Measurements from ENCODE around the gene FAM83F.

Gene FAM83F

GRCh38 chr22:39965748-39966147, 29.0 kb upstream of the FAM83F start:
- DNase-seq (ENCODE audit: low read depth in 2 of 2) = no peak

GRCh38 chr22:39966470-39966869, 28.3 kb upstream of the FAM83F start:
- DNase-seq (ENCODE audit: low read depth in 2 of 2) = no peak

DNA sequence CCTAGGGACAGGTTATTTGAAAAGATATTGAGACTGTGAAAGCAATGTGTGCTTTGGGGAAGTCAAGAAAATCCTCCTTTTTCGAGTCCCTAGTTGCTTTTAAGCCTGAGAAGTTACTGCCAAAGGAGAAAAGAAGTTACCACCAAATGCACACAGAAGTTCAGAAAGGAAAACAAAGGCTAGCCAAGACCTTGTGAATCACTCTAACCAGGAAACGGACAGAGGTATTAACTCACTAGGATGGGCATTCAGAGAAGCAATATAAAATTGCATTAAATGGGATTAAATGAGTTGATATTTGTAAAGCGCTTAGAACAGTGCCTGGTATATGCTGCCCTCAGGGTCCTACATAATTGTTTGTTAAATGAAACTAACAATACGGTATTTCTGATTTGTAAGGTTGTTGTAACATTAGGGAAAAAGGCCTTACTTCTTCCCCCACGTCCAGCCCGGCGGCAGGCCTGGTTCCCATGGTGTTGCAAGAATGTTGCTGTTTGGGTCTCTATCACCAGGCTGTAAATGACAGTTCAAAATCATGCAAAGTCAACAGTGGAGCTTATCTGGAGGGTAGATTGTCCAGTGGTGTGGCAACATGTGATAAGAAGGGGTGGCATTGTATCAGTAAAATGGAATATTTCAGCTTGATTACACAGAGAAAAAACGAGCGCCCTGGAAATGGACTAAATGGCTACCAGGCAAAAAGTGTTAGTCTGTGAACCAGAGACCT, 27.5 kb upstream of the FAM83F start:
- DNase-seq (ENCODE audit: low read depth in 2 of 2) = no peak

GRCh38 chr22:39967996-39968972, 26.5 kb upstream of the FAM83F start:
- DNase-seq (ENCODE audit: low read depth in 2 of 2) = no peak

- no peak for DNase-seq (ENCODE audit: low read depth in 2 of 2)
Observed at GRCh38 chr22:39970742-39971141, 24.0 kb upstream of the FAM83F start.

- DNase-seq (ENCODE audit: low read depth in 2 of 2) = no peak
Observed at GRCh38 chr22:39972641-39973040, 22.1 kb upstream of the FAM83F start.

DNA sequence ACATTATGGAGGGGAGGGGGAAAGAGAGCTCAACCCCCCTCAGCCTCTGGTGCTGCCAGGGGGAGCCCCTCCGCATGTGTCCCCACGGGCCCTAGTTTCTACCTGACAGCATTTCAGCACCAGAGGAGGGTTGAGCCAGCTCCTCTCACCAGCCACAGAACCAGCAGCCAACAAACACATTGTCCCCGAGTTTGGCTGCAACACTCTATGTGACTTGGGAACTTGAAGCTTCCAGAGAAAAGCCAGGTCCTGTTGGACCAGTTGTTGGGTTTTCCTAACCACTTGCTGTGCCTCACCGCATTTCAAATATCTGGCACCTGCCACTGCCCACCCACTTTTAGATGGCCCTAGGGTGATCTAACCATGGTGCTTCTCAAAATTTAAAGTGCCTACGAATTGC, 21.1 kb upstream of the FAM83F start:
- no peak for DNase-seq (ENCODE audit: low read depth in 2 of 2)

GRCh38 chr22:39974065-39974464, 20.7 kb upstream of the FAM83F start:
- DNase-seq (ENCODE audit: low read depth in 2 of 2) = no peak

DNA sequence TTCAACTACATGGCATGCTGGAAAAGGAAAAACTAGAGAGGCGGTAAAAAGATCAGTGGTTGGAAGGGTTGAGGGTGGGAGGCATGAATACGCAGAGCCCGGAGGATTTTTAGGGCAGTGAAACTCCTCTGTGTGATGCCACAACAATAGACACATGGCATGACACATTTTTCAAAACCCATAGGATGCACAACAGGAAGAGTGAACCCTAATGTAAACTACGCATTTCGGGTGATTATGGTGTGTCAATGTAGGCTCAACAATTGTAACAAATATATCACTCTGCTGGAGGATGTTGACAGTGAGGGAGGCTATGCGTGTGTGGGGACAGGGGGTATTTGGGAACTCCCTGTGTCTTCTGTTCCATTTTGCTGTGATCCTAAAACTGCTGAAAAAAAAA, 15.7 kb upstream of the FAM83F start:
- DNase-seq (ENCODE audit: low read depth in 2 of 2) = no peak

DNA sequence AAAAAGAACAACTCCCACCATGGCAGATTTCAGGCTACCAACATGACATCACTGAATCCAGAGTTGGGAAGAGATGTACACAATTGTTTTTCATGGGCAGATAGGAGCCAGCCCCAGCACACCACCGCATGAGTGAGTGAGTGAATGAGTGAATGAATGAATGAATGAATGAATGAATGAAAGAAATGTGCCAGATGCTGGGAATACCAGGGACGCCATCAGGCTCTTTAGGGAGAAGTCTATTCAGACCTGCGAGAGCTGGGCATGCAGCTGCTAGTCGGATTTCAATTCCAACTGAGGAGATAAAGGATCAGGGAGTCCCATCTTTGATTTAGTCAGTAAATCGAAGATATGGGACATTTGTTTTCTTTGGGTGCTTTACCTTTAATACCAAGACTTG, 15.3 kb upstream of the FAM83F start:
- no peak for DNase-seq (ENCODE audit: low read depth in 2 of 2)

- no peak for DNase-seq (ENCODE audit: low read depth in 2 of 2)
Observed at GRCh38 chr22:39980596-39980995, 14.2 kb upstream of the FAM83F start.

GRCh38 chr22:39983346-39983745, 11.4 kb upstream of the FAM83F start:
- no peak for DNase-seq (ENCODE audit: low read depth in 2 of 2)

- DNase-seq (ENCODE audit: low read depth in 2 of 2) = no peak
Observed at GRCh38 chr22:39984006-39984405, 10.7 kb upstream of the FAM83F start.

DNA sequence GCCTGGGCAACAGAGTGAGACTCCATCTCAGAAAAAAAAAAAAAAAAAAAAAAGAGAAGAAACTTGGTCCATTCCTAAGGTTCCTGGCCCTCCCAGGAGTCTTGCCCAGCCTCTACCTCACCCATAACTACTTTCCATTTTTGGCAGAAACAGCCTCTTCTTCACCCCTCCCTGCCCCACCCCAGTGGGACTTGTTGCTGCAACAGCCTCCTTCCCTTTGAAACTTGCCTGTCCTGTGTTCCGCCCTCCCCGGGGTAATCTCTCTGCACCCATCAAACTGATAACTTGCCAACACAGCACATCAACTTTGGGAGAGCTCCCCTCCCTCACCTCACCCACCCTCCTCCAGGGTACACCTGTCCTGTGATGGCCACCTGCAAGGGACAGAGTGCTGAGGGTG, 10.0 kb upstream of the FAM83F start:
- DNase-seq (ENCODE audit: low read depth in 2 of 2) = no peak

- no peak for DNase-seq (ENCODE audit: low read depth in 2 of 2)
Observed at GRCh38 chr22:39985383-39986035, 9.2 kb upstream of the FAM83F start.

DNA sequence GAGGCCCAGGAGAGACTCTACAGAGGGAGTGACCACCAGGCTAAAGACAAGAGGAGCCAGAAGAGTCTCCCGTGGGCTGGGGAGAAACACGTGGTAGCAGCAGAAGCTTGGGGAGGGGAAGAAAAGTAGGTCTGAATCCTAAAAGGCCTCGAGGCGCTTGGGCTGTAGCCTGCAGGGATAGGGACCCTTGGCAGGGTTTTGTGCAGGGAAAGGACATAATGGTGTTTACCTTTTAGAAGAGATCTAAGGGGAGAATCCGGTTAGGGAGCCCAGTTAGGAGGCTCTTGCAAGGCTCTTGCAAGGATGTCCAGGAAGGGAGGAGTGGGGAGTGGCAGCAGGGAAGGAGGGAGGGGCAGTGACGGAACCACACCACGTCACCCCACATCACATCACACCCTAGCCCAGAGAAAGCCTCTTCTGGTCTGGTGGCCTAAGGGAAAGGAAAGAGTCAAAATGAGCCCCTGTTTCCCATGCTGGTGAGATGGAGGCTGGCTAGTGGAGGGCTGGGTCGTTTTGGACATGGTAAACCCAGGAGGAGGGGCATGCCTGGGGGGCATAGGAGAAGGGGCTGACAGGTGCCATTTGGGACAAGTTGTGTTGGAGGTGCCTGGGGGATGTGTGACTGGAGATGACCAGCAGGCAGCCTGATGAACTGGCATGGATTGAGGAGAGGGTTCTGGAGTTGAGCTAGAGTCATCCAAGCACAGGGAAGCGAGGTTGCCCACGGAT, 6.2 kb upstream of the FAM83F start:
- DNase-seq (ENCODE audit: low read depth in 2 of 2) = no peak

DNA sequence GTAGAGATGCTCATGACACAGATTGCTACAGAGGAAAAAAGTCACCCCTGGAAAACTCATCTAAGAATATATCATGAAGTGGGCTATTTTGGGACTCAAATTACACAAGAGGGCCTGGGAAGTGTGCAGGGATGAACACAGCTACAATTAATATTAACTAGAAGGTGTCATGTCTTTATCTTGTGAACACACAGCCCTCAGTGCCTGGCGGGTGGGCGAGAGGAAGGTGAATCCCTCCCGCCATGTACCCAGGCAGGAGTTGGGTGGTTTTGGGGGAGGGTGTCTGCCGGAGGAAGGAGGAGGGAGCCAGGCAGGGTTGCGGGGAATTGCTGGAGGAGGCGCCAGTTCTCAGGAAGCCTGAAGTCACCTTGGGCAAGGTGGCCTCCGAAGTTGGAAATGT, 5.1 kb upstream of the FAM83F start:
- no peak for DNase-seq (ENCODE audit: low read depth in 2 of 2)

DNA sequence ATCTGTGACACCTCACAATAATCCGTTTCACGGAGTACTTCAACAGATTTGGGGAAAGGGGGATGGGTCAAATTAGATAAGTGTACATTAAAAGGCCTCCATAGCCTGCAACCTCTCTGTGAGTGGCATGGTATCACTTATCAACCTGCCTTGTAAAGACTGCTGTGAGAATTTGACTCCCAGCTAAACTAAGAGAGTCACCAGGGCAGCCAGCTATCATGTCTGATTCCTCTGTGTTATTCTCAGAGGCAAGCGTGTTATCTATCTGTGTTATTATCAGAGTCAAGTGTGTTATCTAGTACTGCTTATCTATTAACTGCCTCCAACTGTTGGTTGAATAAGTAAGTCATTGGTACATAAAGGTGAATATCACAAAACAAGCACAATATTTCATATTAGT, 4.1 kb upstream of the FAM83F start:
- no peak for DNase-seq (ENCODE audit: low read depth in 2 of 2)

DNA sequence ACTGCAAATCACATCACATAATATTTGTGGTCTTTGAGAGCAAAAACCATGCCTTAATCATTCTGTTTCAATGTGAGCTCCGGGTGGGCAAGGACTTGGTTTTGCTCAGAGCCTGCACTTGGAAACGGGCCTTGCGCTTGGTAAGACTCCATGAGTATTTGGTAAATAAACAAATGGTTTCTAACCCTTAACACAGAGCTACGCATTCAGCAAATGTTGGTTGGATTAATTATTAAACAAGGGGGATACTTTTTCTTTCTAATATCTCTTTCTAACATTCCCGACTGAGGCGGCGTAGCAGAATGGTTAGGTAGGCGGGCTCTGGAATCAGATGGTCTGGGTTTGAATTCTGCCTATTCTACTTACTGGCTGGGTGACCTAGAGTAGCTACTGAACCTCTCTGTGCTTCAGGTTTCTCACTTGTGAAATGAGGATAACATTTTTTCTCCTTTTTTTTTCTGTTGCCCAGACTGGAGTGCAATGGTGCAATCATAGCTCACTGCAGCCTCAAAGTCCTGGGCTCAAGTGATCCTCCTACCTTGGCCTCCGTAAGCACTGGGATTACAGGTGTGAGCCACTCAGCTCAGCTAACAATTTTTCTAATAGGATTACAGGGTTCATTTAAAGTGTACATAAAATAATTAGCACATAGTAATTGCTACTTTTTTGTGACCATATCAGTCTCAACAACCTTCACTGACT, 3.4 kb upstream of the FAM83F start:
- DNase-seq (ENCODE audit: low read depth in 2 of 2) = no peak

DNA sequence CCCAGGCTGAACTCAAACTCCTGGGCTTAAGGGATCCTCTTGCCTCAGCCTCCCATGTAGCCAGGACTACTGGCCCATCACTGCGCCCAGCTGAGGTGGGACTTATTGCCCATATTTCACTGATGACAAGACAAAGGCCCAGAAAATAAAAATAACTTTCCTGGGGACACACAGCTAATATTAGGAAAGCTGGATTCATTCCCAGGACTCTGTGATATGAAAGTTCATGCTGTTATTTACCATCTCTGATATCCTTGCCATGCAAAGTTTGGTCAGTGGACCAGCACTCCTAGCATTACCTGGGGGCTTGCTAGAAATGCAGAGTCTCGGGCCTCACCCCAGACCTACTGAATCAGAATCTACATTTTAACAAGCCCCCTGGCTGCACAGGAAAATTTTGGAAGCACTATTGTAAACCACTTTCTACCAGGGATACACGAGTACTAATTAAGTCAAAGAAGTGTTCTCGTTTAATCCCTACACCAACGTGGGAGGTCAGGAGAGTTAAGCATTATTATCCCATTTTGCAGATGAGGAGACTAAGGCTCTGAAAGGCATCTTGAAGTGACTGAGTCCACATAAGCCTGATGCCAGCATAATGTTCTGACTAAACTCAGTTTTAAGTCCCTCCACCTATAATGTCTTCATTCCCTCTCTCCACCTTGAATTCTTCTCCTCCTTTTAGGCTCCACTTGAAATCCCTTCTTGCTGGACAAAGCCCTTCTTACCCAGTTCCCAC, 2.5 kb upstream of the FAM83F start:
- no peak for DNase-seq (ENCODE audit: low read depth in 2 of 2)
